HG02588 (cell line): ENCODE measurements around the gene GPRASP2.

Experiments used
- ATAC-seq: cut with Tn5 transposase; IDR thresholded peaks from one replicate; pipeline ENCODE4 v1.9.1; 2021; ENCODE audit warnings: mild to moderate bottlenecking, moderate library complexity; ENCODE audit not compliant: unreplicated experiment

The GPRASP2 gene

DNA sequence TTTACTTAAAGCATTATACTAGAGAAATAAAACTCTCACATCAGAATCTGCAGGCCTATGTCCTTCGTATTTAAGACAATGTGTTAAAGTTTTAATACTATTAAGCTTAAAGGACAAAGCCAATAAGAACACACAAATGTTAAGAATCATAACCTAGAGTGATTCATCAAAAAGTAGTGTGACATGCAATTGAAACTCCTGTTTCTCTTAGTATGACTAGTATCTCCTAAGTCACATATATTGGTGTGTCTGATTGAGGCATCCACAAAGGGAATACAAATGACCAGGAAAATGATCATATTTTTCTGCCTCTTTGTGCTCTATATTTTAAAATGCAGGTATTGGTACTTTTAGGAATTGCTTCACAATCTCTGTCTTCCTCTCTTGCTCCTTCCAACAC lies 32.1 kb downstream of the GPRASP2 start:
- ATAC-seq = no peak

DNA sequence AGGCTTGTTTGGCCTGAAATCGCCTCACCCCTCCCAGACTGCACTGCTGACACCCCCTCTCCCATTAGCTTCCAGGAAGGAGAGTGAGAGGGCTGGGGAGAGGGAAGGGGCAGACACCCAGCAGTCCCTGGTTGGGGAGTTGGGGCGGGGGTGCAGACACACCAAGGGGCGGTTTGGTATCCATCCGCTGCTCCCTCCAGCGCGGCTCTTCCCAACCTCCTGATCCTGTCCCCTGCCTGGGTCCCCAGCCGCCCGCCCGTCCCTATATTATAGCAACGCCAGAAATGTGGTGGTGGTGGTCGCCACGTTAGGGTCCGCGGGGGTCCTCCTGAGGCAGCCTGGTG lies 33.2 kb downstream of the GPRASP2 start:
- no peak for ATAC-seq

DNA sequence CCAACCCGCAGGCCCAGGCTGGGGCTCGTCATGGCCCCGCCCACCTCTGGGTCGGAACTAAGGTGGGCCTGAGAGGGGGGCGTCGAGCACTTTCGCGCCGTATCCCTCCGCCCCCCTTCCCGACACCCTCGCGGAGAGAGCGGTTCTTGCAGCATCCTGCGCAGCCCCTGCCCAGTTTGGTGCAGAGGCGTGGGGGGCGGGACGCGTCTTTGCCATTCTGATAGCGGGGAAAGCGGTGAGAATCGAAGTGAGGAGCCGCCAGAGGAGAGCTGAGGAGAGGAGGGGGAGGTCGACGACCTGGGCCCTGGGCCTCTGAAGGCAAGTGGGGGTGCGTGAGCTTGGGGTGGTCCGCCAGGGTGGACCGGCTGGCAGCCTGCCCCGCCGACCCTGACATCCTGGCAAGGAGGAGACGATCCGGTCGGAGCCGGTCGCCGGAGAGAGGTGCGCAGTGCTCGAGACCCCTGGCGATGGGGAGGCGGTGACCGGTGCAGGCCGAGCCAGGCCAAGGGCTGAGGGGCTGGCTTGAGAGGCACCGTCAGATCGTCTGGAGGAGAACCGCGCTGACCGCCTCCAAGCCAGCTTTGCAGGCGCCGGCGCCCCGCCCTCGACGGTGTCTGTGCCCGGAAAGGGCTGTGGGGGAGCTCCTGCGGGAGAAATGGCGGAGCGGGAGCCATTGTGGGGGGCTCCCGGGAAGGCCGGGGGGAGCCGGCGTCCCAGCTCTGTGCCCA lies 33.8 kb downstream of the GPRASP2 start:
- no peak for ATAC-seq

DNA sequence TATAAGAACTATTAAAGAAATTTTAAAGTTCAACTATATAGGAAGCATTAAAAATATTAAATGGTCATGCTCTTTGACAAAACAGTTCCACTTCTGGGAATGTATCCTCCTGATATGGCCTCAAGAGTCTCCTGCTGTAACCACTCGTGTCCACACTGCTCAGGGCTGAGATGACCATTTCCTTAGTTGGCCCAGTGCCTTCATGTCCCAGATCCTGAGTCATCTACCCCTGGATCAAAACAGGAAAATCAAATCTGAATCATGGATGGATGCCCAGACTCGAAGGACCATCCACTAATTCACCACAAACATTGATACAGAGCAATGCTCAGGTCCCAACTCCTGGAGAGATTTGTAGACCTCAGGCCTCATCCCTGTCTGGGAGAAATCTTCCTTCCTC lies 53.0 kb downstream of the GPRASP2 start:
- no peak for ATAC-seq

DNA sequence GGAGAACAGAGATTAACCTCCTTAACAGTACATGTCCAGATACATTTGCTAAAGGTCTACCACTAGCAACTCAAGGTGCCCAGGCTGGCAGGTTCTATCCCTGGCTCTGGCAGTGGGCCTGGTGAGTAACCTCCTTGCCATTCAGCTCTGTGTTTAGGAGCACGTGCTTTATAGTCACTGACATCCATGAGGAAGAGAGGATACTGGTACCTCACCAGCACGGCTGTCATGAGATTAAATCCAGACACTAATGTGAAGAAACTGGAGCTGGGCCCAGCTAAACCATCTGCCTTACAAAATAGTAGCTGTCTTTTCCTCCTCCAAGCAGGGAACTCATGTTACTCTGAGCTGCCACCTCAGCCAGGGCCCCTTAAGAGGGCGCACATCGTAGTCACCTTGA lies 53.6 kb downstream of the GPRASP2 start:
- ATAC-seq = no peak

DNA sequence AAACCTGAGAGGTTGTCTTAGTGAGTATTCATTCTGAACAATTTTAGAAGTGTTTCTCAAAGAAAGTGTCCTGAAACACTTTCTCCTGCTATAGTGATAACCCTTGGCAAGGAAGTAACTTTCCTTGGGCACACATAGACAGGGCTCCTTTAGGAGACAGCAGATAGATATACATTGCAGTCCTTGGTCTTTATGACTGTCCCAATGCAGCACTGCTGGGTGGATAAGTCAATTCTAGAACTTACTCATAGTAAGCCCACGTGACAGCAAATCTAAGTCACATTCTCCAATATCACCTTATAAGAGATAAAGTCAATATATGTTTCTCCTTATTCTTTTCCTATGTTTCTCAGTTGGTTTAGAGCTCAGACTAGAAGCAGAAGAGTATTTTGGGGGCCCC lies 55.0 kb downstream of the GPRASP2 start:
- no peak for ATAC-seq
